ENCODE measurements around the gene SNN.

The SNN gene

GRCh38 chr16:11676799-11677198, 8.5 kb downstream of the SNN start:
- FAIRE-seq (no peak), DNase-seq (ENCODE audit: insufficient read length, low spot score) (no peak)
- no peak for TF ChIP-seq CTCF (IDR thresholded peaks at IDR 0.05; ENCODE audit: insufficient read depth, missing control alignments)

GRCh38 chr16:11677451-11677951, 9.2 kb downstream of the SNN start:
- no peak for TF ChIP-seq CTCF (IDR thresholded peaks at IDR 0.05; ENCODE audit: insufficient read depth, missing control alignments)
- no peak for FAIRE-seq
- no peak for DNase-seq (ENCODE audit: insufficient read length, low spot score)

- no peak for TF ChIP-seq CTCF (IDR thresholded peaks at IDR 0.05; ENCODE audit: insufficient read depth, missing control alignments)
- FAIRE-seq: no peak
- DNase-seq (ENCODE audit: insufficient read length, low spot score): no peak
These were observed 10.0 kb downstream of the SNN start for GRCh38 chr16:11677959-11678881.

- TF ChIP-seq CTCF (IDR thresholded peaks at IDR 0.05; ENCODE audit: insufficient read depth, missing control alignments): no peak
- FAIRE-seq (no peak), DNase-seq (ENCODE audit: insufficient read length, low spot score) (no peak)
These were observed 11.0 kb downstream of the SNN start for GRCh38 chr16:11679250-11679649.

GRCh38 chr16:11679941-11680911, 12.0 kb downstream of the SNN start:
- TF ChIP-seq CTCF (IDR thresholded peaks at IDR 0.05; ENCODE audit: insufficient read depth, missing control alignments): no peak
- no peak for FAIRE-seq

GRCh38 chr16:11681556-11681955, 13.3 kb downstream of the SNN start:
- DNase-seq (ENCODE audit: insufficient read length, low spot score): no peak
- TF ChIP-seq CTCF (IDR thresholded peaks at IDR 0.05; ENCODE audit: insufficient read depth, missing control alignments): no peak
- no peak for FAIRE-seq

More at GRCh38 chr16:11679941-11680911, 12.0 kb downstream of the SNN start:
- DNase-seq (ENCODE audit: insufficient read length, low spot score): no peak
